AG09309 (cell line): ENCODE data around the gene CMTM1.

ENCODE experiments used
- DNase-seq: peaks from one replicate; pipeline ENCODE4 v3.0.0-alpha.2; 2010; ENCODE audit warnings: low read depth
- H3K4me3 ChIP-seq: 2 replicates; pipeline ENCODE4 v1.5.1; 2011; ENCODE audit warnings: mild to moderate bottlenecking, low read depth, low read length, moderate library complexity; ENCODE audit not compliant: control insufficient read depth
- CTCF ChIP-seq: IDR thresholded peaks from 2 replicates; pipeline ENCODE4 v1.5.1; 2011; ENCODE audit warnings: mild to moderate bottlenecking, low read depth, low read length, inconsistent platforms; ENCODE audit not compliant: insufficient read depth, control insufficient read depth; ENCODE audit errors: missing control alignments

CMTM1 gene

GRCh38 chr16:66539623-66540469 lies 26.4 kb upstream of the CMTM1 start:
- H3K4me3 ChIP-seq: no peak overlapping the region
- no peak for TF ChIP-seq CTCF
- no peak for DNase-seq

- no peak for TF ChIP-seq CTCF
- no peak overlapping the region for H3K4me3 ChIP-seq
- DNase-seq: no peak
Measured at GRCh38 chr16:66541388-66542355, 24.6 kb upstream of the CMTM1 start.

- no peak for TF ChIP-seq CTCF
- DNase-seq: no peak
- no peak overlapping the region for H3K4me3 ChIP-seq
Measured at GRCh38 chr16:66542396-66542795, 23.8 kb upstream of the CMTM1 start.

- no peak for DNase-seq
- TF ChIP-seq CTCF: no peak
- no peak overlapping the region for H3K4me3 ChIP-seq
Measured at GRCh38 chr16:66543541-66543940, 22.7 kb upstream of the CMTM1 start.

- DNase-seq: no peak
- H3K4me3 ChIP-seq: no peak overlapping the region
- no peak for TF ChIP-seq CTCF
Measured at GRCh38 chr16:66544016-66544757, 22.1 kb upstream of the CMTM1 start.
